Measurements from ENCODE around the gene AKT3. TPM values are rescaled to one million over a fixed set of nuclear protein-coding genes. Genes with fewer than 3 reads are reported as not detected.
"Not testable (repeated sequence)": the region's sequence is repeated elsewhere in the genome, so short reads cannot be mapped to it uniquely, and the experiment has no call there.

Gene AKT3
- total RNA-seq, 2 experiments from 2014 or later, result 31.7 to 34.6 TPM

DNA sequence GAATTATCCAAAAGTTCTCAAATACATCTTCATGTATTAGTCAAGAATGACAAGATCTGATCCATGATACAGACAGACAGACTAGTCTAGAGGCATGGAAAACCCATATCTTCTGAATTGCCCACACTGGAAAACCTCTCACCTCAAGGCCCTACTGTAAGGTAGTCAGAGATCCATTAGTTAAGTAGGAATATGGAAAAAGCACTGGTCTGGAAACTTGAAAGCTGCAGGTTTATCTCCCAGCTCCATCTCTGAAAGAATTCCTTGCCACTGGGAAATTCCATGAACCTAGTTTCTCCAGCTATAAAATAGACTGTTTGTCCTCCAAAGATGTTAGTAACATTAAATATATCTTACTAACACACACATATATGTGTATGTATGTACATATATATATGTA is 169.2 kb downstream of the AKT3 start:
- TF ChIP-seq, protein P1, sequence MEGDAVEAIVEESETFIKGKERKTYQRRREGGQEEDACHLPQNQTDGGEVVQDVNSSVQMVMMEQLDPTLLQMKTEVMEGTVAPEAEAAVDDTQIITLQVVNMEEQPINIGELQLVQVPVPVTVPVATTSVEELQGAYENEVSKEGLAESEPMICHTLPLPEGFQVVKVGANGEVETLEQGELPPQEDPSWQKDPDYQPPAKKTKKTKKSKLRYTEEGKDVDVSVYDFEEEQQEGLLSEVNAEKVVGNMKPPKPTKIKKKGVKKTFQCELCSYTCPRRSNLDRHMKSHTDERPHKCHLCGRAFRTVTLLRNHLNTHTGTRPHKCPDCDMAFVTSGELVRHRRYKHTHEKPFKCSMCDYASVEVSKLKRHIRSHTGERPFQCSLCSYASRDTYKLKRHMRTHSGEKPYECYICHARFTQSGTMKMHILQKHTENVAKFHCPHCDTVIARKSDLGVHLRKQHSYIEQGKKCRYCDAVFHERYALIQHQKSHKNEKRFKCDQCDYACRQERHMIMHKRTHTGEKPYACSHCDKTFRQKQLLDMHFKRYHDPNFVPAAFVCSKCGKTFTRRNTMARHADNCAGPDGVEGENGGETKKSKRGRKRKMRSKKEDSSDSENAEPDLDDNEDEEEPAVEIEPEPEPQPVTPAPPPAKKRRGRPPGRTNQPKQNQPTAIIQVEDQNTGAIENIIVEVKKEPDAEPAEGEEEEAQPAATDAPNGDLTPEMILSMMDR (IDR thresholded peaks at IDR 0.05), result no peak
- POLR2A ChIA-PET, result no interaction called here
- no peak overlapping the region for H3K4me3 Mint-ChIP-seq

DNA sequence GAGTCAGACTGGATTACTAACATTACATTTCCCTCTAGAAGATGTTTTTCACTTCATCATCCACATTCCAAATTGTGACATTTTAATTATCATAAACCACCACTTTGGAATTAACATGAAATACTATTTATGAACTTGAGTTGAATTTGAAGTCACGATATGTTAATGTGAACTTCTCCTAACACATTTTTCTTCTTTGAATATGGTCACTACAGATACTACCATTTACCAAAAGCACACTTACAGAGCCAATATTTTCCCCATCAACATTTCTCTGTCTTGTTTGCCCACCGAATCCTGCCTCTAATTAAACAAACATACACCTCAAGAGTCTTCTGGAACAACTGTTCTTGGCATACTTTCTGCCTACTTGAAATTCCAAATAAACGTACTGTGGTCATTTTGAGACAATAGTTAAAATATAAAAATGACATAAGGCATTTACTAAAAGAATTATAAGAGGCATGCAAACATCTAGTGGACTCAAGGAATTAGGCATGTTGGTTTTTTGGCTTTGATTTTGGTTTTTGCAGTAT is 177.4 kb downstream of the AKT3 start:
- H3K27me3 Mint-ChIP-seq, result no peaks in the 10 kb centered on the region
- ChIA-PET POLR2A (no interaction called here), CTCF (no interaction called here)
- H3K27ac Mint-ChIP-seq, result no peak overlapping the region
- no peaks in the 10 kb centered on the region for H3K9me3 Mint-ChIP-seq
- peaks cover 8% of the 10 kb centered on the region for H3K36me3 Mint-ChIP-seq (ENCODE audit: low read depth)
- H3K4me3 Mint-ChIP-seq, result no peak overlapping the region
- no peak for ATAC-seq
- H3K4me1 Mint-ChIP-seq (ENCODE audit: low read depth), result peaks cover 6% of the 10 kb centered on the region
- TF ChIP-seq, protein P1 (IDR thresholded peaks at IDR 0.05), result no peak
- intact Hi-C loops (cut with micrococcal nuclease), result no loop called here
- no peak for DNase-seq

More for the DNA sequence above, 169.2 kb downstream of the AKT3 start:
- no peak overlapping the region for H3K27ac Mint-ChIP-seq
- no peaks in the 10 kb centered on the region for H3K27me3 Mint-ChIP-seq
- H3K4me1 Mint-ChIP-seq (ENCODE audit: low read depth), result no peaks in the 10 kb centered on the region
- peaks cover 24% of the 10 kb centered on the region for H3K36me3 Mint-ChIP-seq (ENCODE audit: low read depth)
- no peak for ATAC-seq
- intact Hi-C loops (cut with micrococcal nuclease), result no loop called here
- DNase-seq, result no peak
- CTCF ChIA-PET, result no interaction called here
- H3K9me3 Mint-ChIP-seq, result no peaks in the 10 kb centered on the region

DNA sequence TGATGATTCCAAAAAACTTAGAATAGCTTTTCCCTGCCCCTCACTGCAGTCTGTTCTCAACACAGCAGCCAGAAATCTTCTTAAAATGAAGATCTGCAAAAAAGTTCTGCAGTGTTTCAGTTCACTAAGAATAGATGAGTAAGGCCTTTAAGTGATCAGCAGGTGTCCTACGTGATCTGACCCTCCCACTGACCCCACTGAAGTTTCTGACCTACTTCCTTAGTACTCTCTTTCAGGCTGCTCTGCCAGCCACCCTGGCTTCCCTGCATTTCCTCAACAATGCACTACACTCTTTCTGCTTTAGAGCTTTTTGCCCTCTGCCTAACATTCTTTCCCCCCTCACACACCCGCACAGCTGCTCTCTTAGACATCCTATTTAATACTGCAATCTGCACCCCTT is 182.5 kb downstream of the AKT3 start:
- CTCF ChIA-PET, result interaction anchor here (1.1 kb wide), 1 partner anchor 10 kb away, joined by 4 read pairs; no protein-coding TSS in a partner anchor
- TF ChIP-seq, protein P1 (IDR thresholded peaks at IDR 0.05), result no peak
- POLR2A ChIA-PET, result interaction anchor here (0.6 kb wide), 1 partner anchor 35 kb away, joined by 3 read pairs; no protein-coding TSS in a partner anchor

DNA sequence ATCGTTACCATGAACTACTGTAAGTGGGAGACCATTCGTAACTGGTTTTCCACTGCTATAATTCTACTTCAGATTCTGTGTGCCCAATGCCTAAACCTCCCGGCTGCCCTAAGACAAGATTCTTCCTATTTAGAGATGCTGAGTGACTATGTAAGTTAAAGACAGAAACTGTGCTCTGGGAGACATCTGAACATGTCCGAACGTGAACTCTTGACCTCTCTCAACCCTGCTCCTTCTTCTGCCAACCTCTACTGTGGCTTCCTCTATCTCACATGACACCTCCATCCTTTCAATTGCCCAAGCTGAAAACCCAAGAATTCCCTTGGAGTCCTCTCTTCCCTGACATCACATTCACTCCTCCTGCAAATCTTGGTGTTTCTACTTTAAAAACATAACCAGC is 182.9 kb downstream of the AKT3 start:
- POLR2A ChIA-PET, result no interaction called here
- intact Hi-C loops (cut with micrococcal nuclease), result no loop called here
- ATAC-seq (no peak), DNase-seq (no peak)
- TF ChIP-seq, protein P1 (IDR thresholded peaks at IDR 0.05), result no peak
- H3K9me3 Mint-ChIP-seq, result peaks cover 3% of the 10 kb centered on the region
- H3K27ac Mint-ChIP-seq, result no peak overlapping the region
- H3K36me3 Mint-ChIP-seq (ENCODE audit: low read depth), result peaks cover 16% of the 10 kb centered on the region
- CTCF ChIA-PET, result interaction anchor here (1.1 kb wide), 1 partner anchor 10 kb away, joined by 4 read pairs; no protein-coding TSS in a partner anchor
- no peak overlapping the region for H3K4me3 Mint-ChIP-seq
- peaks cover 5% of the 10 kb centered on the region for H3K4me1 Mint-ChIP-seq (ENCODE audit: low read depth)
- H3K27me3 Mint-ChIP-seq, result no peaks in the 10 kb centered on the region

More for the DNA sequence above, 182.5 kb downstream of the AKT3 start:
- Mint-ChIP-seq H3K27me3 (no peaks in the 10 kb centered on the region), H3K4me3 (no peak overlapping the region), H3K4me1 (ENCODE audit: low read depth) (peaks cover 5% of the 10 kb centered on the region), H3K27ac (no peak overlapping the region), H3K9me3 (peaks cover 3% of the 10 kb centered on the region), H3K36me3 (ENCODE audit: low read depth) (peaks cover 16% of the 10 kb centered on the region)
- DNase-seq (no peak), ATAC-seq (no peak)
- intact Hi-C loops (cut with micrococcal nuclease), result no loop called here

DNA sequence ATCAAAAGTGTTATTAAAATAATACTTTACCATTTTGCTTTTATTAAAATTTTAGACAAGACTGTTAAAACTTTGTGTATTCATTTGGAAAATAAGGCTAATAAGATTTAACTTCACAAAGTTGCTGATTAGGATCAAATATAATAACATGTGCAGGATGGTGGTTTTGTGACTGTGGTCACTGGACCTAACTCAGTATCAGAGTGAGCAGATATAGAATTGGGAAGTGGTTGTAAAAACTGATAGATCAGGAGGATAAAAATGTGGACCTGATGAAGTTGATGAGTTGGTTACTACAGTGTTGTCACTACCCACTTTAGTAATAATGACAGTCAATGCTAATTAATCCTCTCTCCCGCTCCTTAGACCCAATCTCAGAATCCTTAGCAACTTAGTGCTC is 186.4 kb downstream of the AKT3 start:
- no peak overlapping the region for H3K27ac Mint-ChIP-seq
- CTCF ChIA-PET, result no interaction called here
- H3K9me3 Mint-ChIP-seq, result peaks cover 5% of the 10 kb centered on the region
- TF ChIP-seq, protein P1 (IDR thresholded peaks at IDR 0.05), result no peak
- H3K27me3 Mint-ChIP-seq, result no peaks in the 10 kb centered on the region
- peaks cover 29% of the 10 kb centered on the region for H3K36me3 Mint-ChIP-seq (ENCODE audit: low read depth)
- H3K4me1 Mint-ChIP-seq (ENCODE audit: low read depth), result peaks cover 5% of the 10 kb centered on the region
- DNase-seq (no peak), ATAC-seq (no peak)
- POLR2A ChIA-PET, result no interaction called here
- intact Hi-C loops (cut with micrococcal nuclease), result no loop called here
- H3K4me3 Mint-ChIP-seq, result no peak overlapping the region

DNA sequence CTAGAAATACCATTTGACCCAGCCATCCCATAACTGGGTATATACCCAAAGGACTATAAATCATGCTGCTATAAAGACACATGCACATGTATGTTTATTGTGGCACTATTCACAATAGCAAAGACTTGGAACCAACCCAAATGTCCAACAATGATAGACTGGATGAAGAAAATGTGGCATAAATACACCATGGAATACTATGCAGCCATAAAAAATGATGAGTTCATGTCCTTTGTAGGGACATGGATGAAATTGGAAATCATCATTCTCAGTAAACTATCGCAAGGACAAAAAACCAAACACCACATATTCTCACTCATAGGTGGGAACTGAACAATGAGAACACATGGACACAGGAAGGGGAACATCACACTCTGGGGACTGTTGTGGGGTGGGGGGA is 187.9 kb downstream of the AKT3 start:
- H3K36me3 Mint-ChIP-seq (ENCODE audit: low read depth), result peaks cover 36% of the 10 kb centered on the region
- CTCF ChIA-PET; ATAC-seq; POLR2A ChIA-PET; H3K4me1 Mint-ChIP-seq (ENCODE audit: low read depth); H3K4me3 Mint-ChIP-seq; H3K27ac Mint-ChIP-seq; DNase-seq; H3K27me3 Mint-ChIP-seq; intact Hi-C loops (cut with micrococcal nuclease); H3K9me3 Mint-ChIP-seq: not testable (repeated sequence)
